A549 (cell line): Measurements from ENCODE around the gene AUTS2. TPM values are rescaled to one million over a fixed set of nuclear protein-coding genes. Genes with fewer than 3 reads are reported as not detected.

ENCODE experiments used
- ATAC-seq, 2 experiments: fragments of 200-7000 bp in 1 of 2; fragments of >200 bp in 1 of 2; cut with Nextera tagmentation in 1 of 2; cut with Tn5 transposase in 1 of 2; 3 replicates each; pipeline versions ENCODE4 v1.8.0 to v1.9.1; 2018 to 2020; ENCODE audit warnings: mild to moderate bottlenecking in 1 of 2, moderate library complexity in 1 of 2
- CTCF ChIA-PET: fragments of 300-600 bp; sonication (Branson Sonifier 250); formaldehyde crosslinking; extraction: SDS; loops from one replicate; lab custom pipeline; 2021; ENCODE audit warnings: antibody characterized with exemption, inconsistent platforms; lab: Yijun Ruan, JAX
- POLR2A ChIA-PET: fragments of 350-600 bp; formaldehyde crosslinking; extraction: SDS; loops from one replicate; lab custom pipeline; 2021; ENCODE audit warnings: antibody characterized with exemption, inconsistent platforms; lab: Yijun Ruan, JAX
- DNase-seq, 2 experiments: peaks; one replicate each; pipeline versions ENCODE4 v3.0.0 to v3.0.0-alpha.2; 2011 to 2016; ENCODE audit warnings: low read depth in 1 of 2, low spot score in 1 of 2
- FAIRE-seq: peaks from 2 replicates; lab custom pipeline; 2011; peaks lifted over from hg19 to GRCh38; lab: Jason Lieb, UNC
- H3K27ac ChIP-seq, 2 experiments: fragments of >200 bp; sonication (Bioruptor Twin); formaldehyde crosslinking; 3 replicates each; pipeline ENCODE4 v1.5.1; 2016 to 2017
- H3K4me1 ChIP-seq: fragments of >200 bp; sonication (Bioruptor Twin); formaldehyde crosslinking; 3 replicates; pipeline ENCODE4 v1.6.1; 2016
- H3K4me2 ChIP-seq: fragments of >200 bp; sonication (Bioruptor Twin); formaldehyde crosslinking; 3 replicates; pipeline ENCODE4 v1.6.1; 2016
- H3K4me3 ChIP-seq: fragments of >200 bp; sonication (Bioruptor Twin); formaldehyde crosslinking; 3 replicates; pipeline ENCODE4 v1.5.1; 2016
- H3K9me3 ChIP-seq: fragments of >200 bp; sonication (Bioruptor Twin); formaldehyde crosslinking; 3 replicates; pipeline ENCODE4 v1.6.1; 2016
- FOXS1 ChIP-seq: fragments of 250-450 bp; sonication (Bioruptor Pico); IDR thresholded peaks from 2 replicates; pipeline ENCODE4 v1.5.0; 2020; ENCODE audit warnings: mild to moderate bottlenecking, moderate library complexity
- HDAC2 ChIP-seq: fragments of 200-600 bp; sonication (generic); IDR thresholded peaks from 2 replicates; pipeline ENCODE4 v1.6.1; 2016
- HOXB13 ChIP-seq: fragments of 250-450 bp; sonication (Bioruptor Pico); IDR thresholded peaks from 2 replicates; pipeline ENCODE4 v1.5.0; 2020; ENCODE audit warnings: low read depth, mild to moderate bottlenecking, moderate library complexity
- HOXB5 ChIP-seq: fragments of 250-450 bp; sonication (Bioruptor Pico); IDR thresholded peaks from 2 replicates; pipeline ENCODE4 v1.5.0; 2020; ENCODE audit warnings: mild to moderate bottlenecking, moderate library complexity
- JUN ChIP-seq, 2 experiments: fragments of >200 bp; sonication (Bioruptor Twin); formaldehyde crosslinking; IDR thresholded peaks; 2 replicates in 1 of 2; 3 replicates in 1 of 2; pipeline ENCODE4 v1.6.1; 2016 to 2017
- JUNB ChIP-seq: fragments of >200 bp; sonication (Bioruptor Twin); formaldehyde crosslinking; IDR thresholded peaks from 2 replicates; pipeline ENCODE4 v1.6.1; 2016
- MAX ChIP-seq: IDR thresholded peaks from 2 replicates; pipeline ENCODE4 v1.6.1; 2012
- NFE2L2 ChIP-seq: fragments of 150-350 bp; conservative IDR thresholded peaks from 2 replicates; pipeline ENCODE4 v1.6.1; 2014; ENCODE audit warnings: low read length
- PBX3 ChIP-seq: IDR thresholded peaks from 2 replicates; pipeline ENCODE4 v1.6.1; 2012
- PHF8 ChIP-seq: fragments of 200-600 bp; sonication (generic); IDR thresholded peaks from 2 replicates; pipeline ENCODE4 v1.6.1; 2016; ENCODE audit warnings: low read depth, mild to moderate bottlenecking, antibody characterized with exemption, moderate library complexity, borderline replicate concordance
- POLR2AphosphoS2 ChIP-seq: conservative IDR thresholded peaks from 2 replicates; pipeline ENCODE4 v1.6.1; 2012; ENCODE audit warnings: low read length, improper control_type of control experiment, inconsistent platforms
- RFX5 ChIP-seq: fragments of 450-650 bp; IDR thresholded peaks from 2 replicates; pipeline ENCODE4 v1.7.1; 2014; ENCODE audit warnings: antibody characterized with exemption, mild to moderate bottlenecking, moderate library complexity
- SREBF2 ChIP-seq: fragments of 450-650 bp; IDR thresholded peaks from 2 replicates; pipeline ENCODE4 v1.6.1; 2014; ENCODE audit warnings: mild to moderate bottlenecking, moderate library complexity
- TP53 ChIP-seq: fragments of 250-450 bp; sonication (Bioruptor Pico); IDR thresholded peaks from 2 replicates; pipeline ENCODE4 v1.5.0; 2021; ENCODE audit warnings: mild to moderate bottlenecking, moderate library complexity
- ZC3H11A ChIP-seq: fragments of 450-650 bp; IDR thresholded peaks from 2 replicates; pipeline ENCODE4 v1.6.1; 2014; ENCODE audit warnings: antibody characterized with exemption, mild to moderate bottlenecking
- ZFP36 ChIP-seq: fragments of 450-650 bp; IDR thresholded peaks from 2 replicates; pipeline ENCODE4 v1.6.1; 2014; ENCODE audit warnings: borderline replicate concordance; ENCODE audit not compliant: partially characterized antibody
- WGBS: methylation state at CpG from one replicate; pipeline ENCODE4 v1.1.6; 2017; ENCODE audit errors: missing lambda C conversion rate; 5-methylcytosine and 5-hydroxymethylcytosine counted together
- polyA plus RNA-seq, 4 experiments: library from polyadenylated mRNA; depleted of rRNA in 3 of 4; stranded (reverse); fragments of >200 nt; fragmentation: RNase III in 1 of 4; extraction: RNeasy Plus Mini Kit Qiagen cat#74134 plus additional on column Dnase treatment in 1 of 4; gene quantifications; 2 replicates in 3 of 4; 3 replicates in 1 of 4; pipeline ENCODE4 v1.2.3, GENCODE V29; 2011 to 2017
- TF ChIP-seq, protein P1 (sequence below): fragments of >200 bp; sonication (Bioruptor Twin); formaldehyde crosslinking; IDR thresholded peaks from 3 replicates; pipeline ENCODE4 v1.6.1; 2016
- TF ChIP-seq, protein P2 (sequence below): IDR thresholded peaks from 2 replicates; pipeline ENCODE4 v1.6.1; 2012; ENCODE audit warnings: low read depth, borderline replicate concordance
- TF ChIP-seq, protein P3 (sequence below): fragments of 150-350 bp; IDR thresholded peaks from 2 replicates; pipeline ENCODE4 v1.6.1; 2014; ENCODE audit warnings: low read depth, mild to moderate bottlenecking, low read length
- TF ChIP-seq, protein P4 (sequence below): fragments of >200 bp; sonication (Bioruptor Twin); formaldehyde crosslinking; IDR thresholded peaks from 2 replicates; pipeline ENCODE4 v1.6.1; 2016

Gene AUTS2
- polyA plus RNA-seq, 2 of the 4 experiments (the other 2 are of a cell fraction): 1.6 to 3.6 TPM

DNA sequence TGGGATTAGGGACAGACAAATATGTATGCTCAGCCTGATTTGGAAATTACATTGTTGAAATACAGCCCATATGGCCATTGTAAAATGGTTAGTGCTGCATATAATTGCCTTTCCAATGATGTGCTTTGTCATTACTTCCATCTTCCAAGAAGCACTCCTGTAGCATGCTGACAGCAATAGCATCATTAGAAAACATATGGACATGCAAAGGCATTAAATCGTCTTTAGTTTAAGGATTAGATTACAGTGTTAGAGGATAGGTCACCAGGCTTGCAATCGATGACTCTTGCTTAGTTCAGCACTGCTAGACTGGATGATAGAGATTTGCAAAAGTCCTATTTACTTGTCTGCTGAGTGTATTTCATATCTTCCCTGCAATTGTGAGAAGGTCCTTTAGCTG is 17.4 kb downstream of the AUTS2 start:
- CTCF ChIA-PET: no interaction called here
- H3K4me2 ChIP-seq: no peak overlapping the region
- TF ChIP-seq, protein P1, sequence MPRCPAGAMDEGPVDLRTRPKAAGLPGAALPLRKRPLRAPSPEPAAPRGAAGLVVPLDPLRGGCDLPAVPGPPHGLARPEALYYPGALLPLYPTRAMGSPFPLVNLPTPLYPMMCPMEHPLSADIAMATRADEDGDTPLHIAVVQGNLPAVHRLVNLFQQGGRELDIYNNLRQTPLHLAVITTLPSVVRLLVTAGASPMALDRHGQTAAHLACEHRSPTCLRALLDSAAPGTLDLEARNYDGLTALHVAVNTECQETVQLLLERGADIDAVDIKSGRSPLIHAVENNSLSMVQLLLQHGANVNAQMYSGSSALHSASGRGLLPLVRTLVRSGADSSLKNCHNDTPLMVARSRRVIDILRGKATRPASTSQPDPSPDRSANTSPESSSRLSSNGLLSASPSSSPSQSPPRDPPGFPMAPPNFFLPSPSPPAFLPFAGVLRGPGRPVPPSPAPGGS: no peak
- TF ChIP-seq PBX3: no peak
- TF ChIP-seq HOXB5: no peak
- TF ChIP-seq HDAC2: no peak
- no peak for ATAC-seq
- no peak overlapping the region for H3K27ac ChIP-seq
- no peak overlapping the region for H3K4me3 ChIP-seq
- no peak for DNase-seq
- no peaks in the 10 kb centered on the region for H3K4me1 ChIP-seq
- H3K9me3 ChIP-seq: no peaks in the 10 kb centered on the region
- FAIRE-seq: no peak
- POLR2A ChIA-PET: no interaction called here
- WGBS: 64% methylated on average over 2 of the region's 2 CpGs

- TF ChIP-seq PBX3 (no peak), POLR2AphosphoS2 (no peak), HOXB5 (no peak), NFE2L2 (no peak), JUNB (no peak), HOXB13 (no peak), JUN (IDR thresholded peaks at IDR 0.05) (no peak), PHF8 (no peak), ZC3H11A (no peak), HDAC2 (no peak), SREBF2 (no peak), MAX (no peak), TP53 (no peak), ZFP36 (no peak), FOXS1 (CRISPR knock-in tag) (no peak), RFX5 (no peak)
- TF ChIP-seq, protein P2, sequence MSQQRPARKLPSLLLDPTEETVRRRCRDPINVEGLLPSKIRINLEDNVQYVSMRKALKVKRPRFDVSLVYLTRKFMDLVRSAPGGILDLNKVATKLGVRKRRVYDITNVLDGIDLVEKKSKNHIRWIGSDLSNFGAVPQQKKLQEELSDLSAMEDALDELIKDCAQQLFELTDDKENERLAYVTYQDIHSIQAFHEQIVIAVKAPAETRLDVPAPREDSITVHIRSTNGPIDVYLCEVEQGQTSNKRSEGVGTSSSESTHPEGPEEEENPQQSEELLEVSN: no peak
- TF ChIP-seq, protein P3, sequence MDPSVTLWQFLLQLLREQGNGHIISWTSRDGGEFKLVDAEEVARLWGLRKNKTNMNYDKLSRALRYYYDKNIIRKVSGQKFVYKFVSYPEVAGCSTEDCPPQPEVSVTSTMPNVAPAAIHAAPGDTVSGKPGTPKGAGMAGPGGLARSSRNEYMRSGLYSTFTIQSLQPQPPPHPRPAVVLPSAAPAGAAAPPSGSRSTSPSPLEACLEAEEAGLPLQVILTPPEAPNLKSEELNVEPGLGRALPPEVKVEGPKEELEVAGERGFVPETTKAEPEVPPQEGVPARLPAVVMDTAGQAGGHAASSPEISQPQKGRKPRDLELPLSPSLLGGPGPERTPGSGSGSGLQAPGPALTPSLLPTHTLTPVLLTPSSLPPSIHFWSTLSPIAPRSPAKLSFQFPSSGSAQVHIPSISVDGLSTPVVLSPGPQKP: no peak
- TF ChIP-seq, protein P4, sequence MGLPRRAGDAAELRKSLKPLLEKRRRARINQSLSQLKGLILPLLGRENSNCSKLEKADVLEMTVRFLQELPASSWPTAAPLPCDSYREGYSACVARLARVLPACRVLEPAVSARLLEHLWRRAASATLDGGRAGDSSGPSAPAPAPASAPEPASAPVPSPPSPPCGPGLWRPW: no peak
- H3K4me3 ChIP-seq: no peak overlapping the region
- DNase-seq (no peak), FAIRE-seq (no peak), ATAC-seq (no peak)
- ChIA-PET POLR2A (no interaction called here), CTCF (no interaction called here)
- H3K9me3 ChIP-seq: no peaks in the 10 kb centered on the region
- H3K27ac ChIP-seq: no peak overlapping the region
- 68% methylated on average over 5 of the region's 5 CpGs for WGBS
- H3K4me2 ChIP-seq: no peak overlapping the region
- no peaks in the 10 kb centered on the region for H3K4me1 ChIP-seq
These were observed 19.1 kb downstream of the AUTS2 start for GRCh38 chr7:69617364-69617763.
